HFF-Myc (cell line): ENCODE measurements around the gene OSBPL3.

Experiments used
- DNase-seq: peaks from one replicate; pipeline ENCODE4 v3.0.0-alpha.2; 2011; ENCODE audit warnings: low read depth; ENCODE audit errors: extremely low read depth
- H3K4me3 ChIP-seq: replicated peaks from 2 replicates; pipeline ENCODE4 v1.5.1; 2011; ENCODE audit warnings: low read depth, mild to moderate bottlenecking, control low read depth, low read length
- CTCF ChIP-seq: IDR thresholded peaks from 2 replicates; pipeline ENCODE4 v1.5.1; 2012; ENCODE audit warnings: mild to moderate bottlenecking, low read depth, low read length, control low read depth; ENCODE audit errors: missing control alignments

OSBPL3 gene

GRCh38 chr7:24936121-24936824 lies 43.7 kb downstream of the OSBPL3 start:
- TF ChIP-seq CTCF: no peak
- no peak overlapping the region for H3K4me3 ChIP-seq
- no peak for DNase-seq

- no peak overlapping the region for H3K4me3 ChIP-seq
- no peak for DNase-seq
- no peak for TF ChIP-seq CTCF
Observed at GRCh38 chr7:24933298-24933697, 46.7 kb downstream of the OSBPL3 start.

GRCh38 chr7:24932815-24933214 lies 47.2 kb downstream of the OSBPL3 start:
- no peak for TF ChIP-seq CTCF
- DNase-seq: no peak
- no peak overlapping the region for H3K4me3 ChIP-seq

DNA sequence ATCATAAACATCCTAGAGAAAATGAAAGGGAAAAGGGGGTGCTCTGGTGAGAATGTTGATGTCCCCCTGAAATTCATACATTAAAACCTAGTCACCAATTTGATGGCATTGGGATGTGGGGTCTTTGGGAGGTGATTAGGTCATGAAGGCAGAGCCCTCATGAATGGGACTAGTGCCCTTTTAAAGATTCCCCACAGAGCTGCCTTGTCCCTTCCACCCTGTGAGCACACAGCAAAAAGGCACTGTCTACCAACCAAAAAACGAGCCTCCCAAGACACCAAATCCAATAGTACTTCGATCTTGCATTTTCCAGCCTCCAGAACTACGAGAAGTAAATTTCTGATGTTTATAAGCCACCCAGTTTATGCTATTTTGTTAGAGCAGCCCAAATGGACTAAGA lies 47.6 kb downstream of the OSBPL3 start:
- no peak overlapping the region for H3K4me3 ChIP-seq
- no peak for DNase-seq
- no peak for TF ChIP-seq CTCF

GRCh38 chr7:24931844-24932243 lies 48.1 kb downstream of the OSBPL3 start:
- DNase-seq: no peak
- no peak overlapping the region for H3K4me3 ChIP-seq
- no peak for TF ChIP-seq CTCF

DNA sequence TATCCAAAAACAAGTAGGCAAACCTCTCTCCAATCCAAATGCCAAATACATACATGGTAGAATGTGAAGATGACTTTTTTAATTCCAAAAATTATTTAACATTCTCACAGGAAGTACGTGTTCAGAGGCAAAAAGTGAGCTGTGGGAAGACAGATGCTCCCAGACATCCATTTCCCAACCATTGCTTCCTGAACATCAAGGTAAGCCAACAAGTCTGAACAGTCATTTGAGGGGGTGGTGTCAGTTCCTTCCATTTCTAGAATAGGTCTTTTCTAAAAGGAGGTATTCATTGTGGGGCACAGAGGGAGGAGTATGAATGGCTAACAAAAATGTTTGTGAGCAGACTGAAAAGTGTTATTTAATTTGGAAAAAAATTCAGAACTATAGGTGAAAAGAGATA lies 49.1 kb downstream of the OSBPL3 start:
- no peak for TF ChIP-seq CTCF
- DNase-seq: no peak
- no peak overlapping the region for H3K4me3 ChIP-seq
